Loucy (cell line): ENCODE results near the gene STX8.

Experiments
- CTCF ChIP-seq: fragments of 200-600 bp; sonication (generic); conservative IDR thresholded peaks from 2 replicates; pipeline ENCODE4 v1.5.1; 2014; ENCODE audit warnings: mild to moderate bottlenecking, antibody characterized with exemption, low read length
- EZH2phosphoT487 ChIP-seq: fragments of 200-600 bp; IDR thresholded peaks from 2 replicates; pipeline ENCODE4 v1.6.1; 2018; ENCODE audit warnings: antibody characterized with exemption, mild to moderate bottlenecking, moderate library complexity, borderline replicate concordance

GRCh38 chr17:9402590-9403199 is 172.9 kb downstream of the STX8 start:
- TF ChIP-seq CTCF (peak; percentile 81), EZH2phosphoT487 (no peak)
